H1 (cell line): ENCODE results near the gene COTL1. TPM values are rescaled to one million over a fixed set of nuclear protein-coding genes. Genes with fewer than 3 reads are reported as not detected.
A peak's percentile ranks its signal among the peaks of the same experiment; 100 is the strongest.

ENCODE experiments used
- CTCF ChIA-PET: fragments of 300-600 bp; sonication (Branson Sonifier 250); formaldehyde crosslinking; loops from one replicate; lab custom pipeline; 2021; ENCODE audit not compliant: partially characterized antibody; lab: Charles Lee
- POLR2A ChIA-PET: fragments of 300-600 bp; sonication (Branson Sonifier 250); formaldehyde crosslinking; loops from one replicate; lab custom pipeline; 2021; ENCODE audit warnings: inconsistent platforms; ENCODE audit not compliant: partially characterized antibody; lab: Charles Lee
- DNase-seq, 2 experiments: peaks; one replicate each; pipeline versions ENCODE4 v3.0.0 to v3.0.0-alpha.2; 2010 to 2022; ENCODE audit warnings: low spot score in 2 of 2, low read depth in 1 of 2, mixed read lengths in 1 of 2
- FAIRE-seq: peaks from 2 replicates; lab custom pipeline; 2011; peaks lifted over from hg19 to GRCh38; lab: Jason Lieb, UNC
- H2AFZ ChIP-seq: 2 replicates; pipeline ENCODE4 v1.8.1; 2012; ENCODE audit warnings: low read length, inconsistent platforms
- H2AK5ac ChIP-seq: 2 replicates; pipeline ENCODE4 v1.6.1; 2013; ENCODE audit warnings: low read depth, low read length
- H2BK120ac ChIP-seq: replicated peaks from 2 replicates; pipeline ENCODE3; 2013; ENCODE audit warnings: low read depth, low read length, inconsistent platforms
- H2BK12ac ChIP-seq: 2 replicates; pipeline ENCODE4 v1.6.1; 2013; ENCODE audit warnings: low read depth, low read length
- H2BK15ac ChIP-seq: 2 replicates; pipeline ENCODE4 v1.6.1; 2013; ENCODE audit warnings: low read length
- H2BK20ac ChIP-seq: 2 replicates; pipeline ENCODE4 v1.6.1; 2013; ENCODE audit warnings: low read length
- H2BK5ac ChIP-seq: 2 replicates; pipeline ENCODE4 v1.6.1; 2013; ENCODE audit warnings: low read depth, low read length
- H3K14ac ChIP-seq: 2 replicates; pipeline ENCODE4 v1.6.1; 2013; ENCODE audit warnings: inconsistent platforms; ENCODE audit not compliant: insufficient read length
- H3K18ac ChIP-seq: 2 replicates; pipeline ENCODE4 v1.6.1; 2013; ENCODE audit warnings: low read length; ENCODE audit errors: extremely low read depth
- H3K23ac ChIP-seq: 2 replicates; pipeline ENCODE4 v1.6.1; 2013; ENCODE audit warnings: inconsistent platforms; ENCODE audit not compliant: insufficient read length
- H3K23me2 ChIP-seq: 2 replicates; pipeline ENCODE4 v1.6.1; 2013; ENCODE audit warnings: low read depth, low read length
- H3K27ac ChIP-seq: 2 replicates; pipeline ENCODE4 v1.6.1; 2011; ENCODE audit warnings: low read depth, low read length, inconsistent platforms
- H3K27me3 ChIP-seq, 4 experiments: replicated peaks in 1 of 4; 1 replicate in 1 of 4; 2 replicates in 3 of 4; pipeline versions ENCODE4 v1.6.1 to v1.8.1; 2011 to 2013; ENCODE audit warnings: low read length in 3 of 4, mild to moderate bottlenecking in 3 of 4, inconsistent platforms in 2 of 4, mixed read lengths in 2 of 4, moderate library complexity in 1 of 4; ENCODE audit not compliant: control insufficient read depth in 3 of 4, insufficient read depth in 3 of 4; ENCODE audit errors: extremely low read depth in 1 of 4
- H3K36me3 ChIP-seq, 4 experiments: 2 replicates each; pipeline versions ENCODE4 v1.6.1 to v1.8.1; 2011 to 2013; ENCODE audit warnings: mild to moderate bottlenecking in 4 of 4, low read length in 3 of 4, moderate library complexity in 2 of 4, control low read depth in 1 of 4, inconsistent platforms in 1 of 4; ENCODE audit not compliant: insufficient read depth in 4 of 4, control insufficient read depth in 2 of 4
- H3K4ac ChIP-seq: replicated peaks from 2 replicates; pipeline ENCODE3; 2013; ENCODE audit warnings: low read length, low read depth, mixed read lengths, inconsistent platforms; ENCODE audit not compliant: insufficient read length
- H3K4me1 ChIP-seq, 4 experiments: replicated peaks in 1 of 4; 1 replicate in 1 of 4; 2 replicates in 3 of 4; pipeline versions ENCODE4 v1.6.1 to v1.8.1; 2011 to 2013; ENCODE audit warnings: low read length in 3 of 4, inconsistent platforms in 2 of 4, mixed read lengths in 1 of 4; ENCODE audit not compliant: insufficient read depth in 4 of 4, control insufficient read depth in 3 of 4
- H3K4me2 ChIP-seq, 2 experiments: 2 replicates each; pipeline versions ENCODE4 v1.6.1 to v1.8.1; 2011 to 2013; ENCODE audit warnings: low read depth in 2 of 2, low read length in 2 of 2, control low read depth in 1 of 2, inconsistent platforms in 1 of 2, mild to moderate bottlenecking in 1 of 2; ENCODE audit not compliant: insufficient read depth in 1 of 2
- H3K4me3 ChIP-seq, 4 experiments: fragments of 200-600, 300-600 bp in 1 of 4; sonication (generic), shearing (Covaris generic), sonication (Bioruptor Twin) in 1 of 4; 2 replicates each; pipeline versions ENCODE4 v1.5.1 to v1.8.1; 2011 to 2016; ENCODE audit warnings: low read length in 4 of 4, low read depth in 3 of 4, control low read depth in 2 of 4, inconsistent platforms in 2 of 4, mild to moderate bottlenecking in 2 of 4, mixed read lengths in 1 of 4, moderate library complexity in 1 of 4; ENCODE audit not compliant: insufficient read depth in 2 of 4; ENCODE audit errors: extremely low read depth in 1 of 4
- H3K56ac ChIP-seq: replicated peaks from 2 replicates; pipeline ENCODE3; 2013; ENCODE audit warnings: low read depth, mild to moderate bottlenecking, mixed read lengths, low read length, inconsistent platforms; ENCODE audit not compliant: insufficient read length
- H3K79me1 ChIP-seq: 2 replicates; pipeline ENCODE4 v1.6.1; 2013; ENCODE audit warnings: low read depth, low read length, control low read depth
- H3K79me2 ChIP-seq, 2 experiments: 2 replicates each; pipeline versions ENCODE4 v1.6.1 to v1.8.1; 2012 to 2013; ENCODE audit warnings: low read length in 2 of 2, mild to moderate bottlenecking in 2 of 2, inconsistent platforms in 1 of 2; ENCODE audit not compliant: insufficient read depth in 2 of 2, control insufficient read depth in 1 of 2
- H3K9ac ChIP-seq, 4 experiments: replicated peaks in 1 of 4; 1 replicate in 1 of 4; 2 replicates in 3 of 4; pipeline versions ENCODE4 v1.6.1 to v1.8.1; 2011 to 2013; ENCODE audit warnings: low read depth in 3 of 4, low read length in 3 of 4, control low read depth in 2 of 4, mild to moderate bottlenecking in 2 of 4, moderate library complexity in 2 of 4, inconsistent platforms in 1 of 4; ENCODE audit errors: extremely low read depth in 1 of 4
- H3K9me3 ChIP-seq, 2 experiments: 2 replicates each; pipeline versions ENCODE4 v1.6.1 to v1.8.1; 2012 to 2013; ENCODE audit warnings: mild to moderate bottlenecking in 2 of 2, moderate library complexity in 2 of 2, control low read depth in 1 of 2, inconsistent platforms in 1 of 2, low read depth in 1 of 2, low read length in 1 of 2, mixed read lengths in 1 of 2; ENCODE audit not compliant: insufficient read depth in 2 of 2
- H4K20me1 ChIP-seq, 2 experiments: replicated peaks in 1 of 2; 2 replicates each; pipeline versions ENCODE3 to v1.8.1; 2011 to 2013; ENCODE audit warnings: inconsistent platforms in 2 of 2, low read length in 2 of 2, mild to moderate bottlenecking in 1 of 2; ENCODE audit not compliant: insufficient read depth in 2 of 2, control insufficient read depth in 1 of 2
- H4K5ac ChIP-seq: 2 replicates; pipeline ENCODE4 v1.6.1; 2013; ENCODE audit warnings: low read length, low read depth, mixed read lengths, inconsistent platforms; ENCODE audit not compliant: insufficient read length
- H4K8ac ChIP-seq: 2 replicates; pipeline ENCODE4 v1.8.0; 2013; ENCODE audit warnings: mild to moderate bottlenecking, moderate library complexity, low read length, inconsistent platforms; ENCODE audit not compliant: insufficient read depth; ENCODE audit errors: extremely low read depth
- H4K91ac ChIP-seq: replicated peaks from 2 replicates; pipeline ENCODE3; 2013; ENCODE audit warnings: low read length, mixed read lengths, inconsistent platforms; ENCODE audit not compliant: insufficient read length
- ASH2L ChIP-seq: fragments of 200-600, 300-600 bp; sonication (generic); IDR thresholded peaks from one replicate; pipeline ENCODE4 v1.7.1; 2017; ENCODE audit warnings: low read length
- JUND ChIP-seq: IDR thresholded peaks from 2 replicates; pipeline ENCODE4 v1.6.1; 2011; ENCODE audit warnings: mild to moderate bottlenecking, improper control_type of control experiment, low read length
- RNF2 ChIP-seq: fragments of 200-900, 300-1000 bp; sonication (generic); IDR thresholded peaks from 2 replicates; pipeline ENCODE4 v1.7.1; 2016; ENCODE audit warnings: borderline replicate concordance, low read depth, mild to moderate bottlenecking, antibody characterized with exemption, low read length; ENCODE audit not compliant: poor library complexity, severe bottlenecking; ENCODE audit errors: missing control alignments
- WGBS, 2 experiments: shearing (Covaris generic) in 1 of 2; methylation state at CpG; one replicate each; pipeline versions ENCODE4 v1.1.6 to v1.1.7; 2013 to 2015; ENCODE audit warnings: low lambda C conversion rate in 2 of 2, mixed read lengths in 2 of 2, inconsistent platforms in 1 of 2, low coverage in 1 of 2, missing lambda C conversion rate in 1 of 2; ENCODE audit not compliant: insufficient replicate concordance in 2 of 2, insufficient coverage in 1 of 2, insufficient read length in 1 of 2; ENCODE audit errors: extremely low coverage in 1 of 2, missing lambda C conversion rate in 1 of 2; 5-methylcytosine and 5-hydroxymethylcytosine counted together
- polyA plus RNA-seq, 7 experiments: library from polyadenylated mRNA; depleted of rRNA in 3 of 7; stranded (reverse) in 5 of 7; unstranded in 2 of 7; fragments of >200 nt in 5 of 7; fragments of 200-250 nt in 2 of 7; gene quantifications; 1 replicate in 5 of 7; 2 replicates in 1 of 7; 4 replicates in 1 of 7; pipeline versions ENCODE4 v1.2.1 to v1.2.3, GENCODE V29; 2011 to 2013; ENCODE audit warnings: missing spikeins in 2 of 7, mixed read lengths in 2 of 7
- total RNA-seq: library from RNA; stranded (reverse); fragmentation: NEBNext Ultra II Directional; extraction: Animal tissue kit (Norgen Biotek cat#: 25700); gene quantifications from 2 replicates; pipeline ENCODE4 v1.2.1, GENCODE V29; 2021

The COTL1 gene
- total and polyA plus RNA-seq, 2 of the 8 experiments (the other 6 are each of a cell fraction or from before 2014, with no cell fraction given), result 59.2 to 183 TPM

- H2AFZ ChIP-seq, result no peak overlapping the region
- no peak overlapping the region for H3K27ac ChIP-seq
- FAIRE-seq (no peak), DNase-seq (no peak)
- CTCF ChIA-PET, result interaction anchor here (0.6 to 7.0 kb wide), 11 partner anchors 9 to 677 kb away, joined by 3 to 64 read pairs (median 4); no protein-coding TSS in a partner anchor
- H3K23ac ChIP-seq, result no peak overlapping the region
- H3K18ac ChIP-seq, result no peak overlapping the region
- no peak overlapping the region for H4K5ac ChIP-seq
- H3K9ac ChIP-seq, result no peak overlapping the region
- no peaks in the 10 kb centered on the region for H3K9me3 ChIP-seq
- peaks cover 0 to 5% of the 10 kb centered on the region in 2 experiments; a peak in 1 of 4 replicates for H3K79me2 ChIP-seq
- no peak overlapping the region for H3K56ac ChIP-seq
- H2BK15ac ChIP-seq, result no peak overlapping the region
- H3K14ac ChIP-seq, result no peak overlapping the region
- H4K20me1 ChIP-seq, result no peaks in the 10 kb centered on the region
- WGBS, 2 experiments, result 82% methylated on average over 22 of the region's 22 CpGs; no CpG with 5 or more reads in 1 of the 2 experiments
- H2AK5ac ChIP-seq, result no peak overlapping the region
- no peak overlapping the region for H3K4ac ChIP-seq
- no peak overlapping the region for H4K8ac ChIP-seq
- no peak overlapping the region for H2BK20ac ChIP-seq
- H2BK120ac ChIP-seq, result no peak overlapping the region
- no peak overlapping the region; the same call in 1 of the 2 replicates for H2BK5ac ChIP-seq
- 0 out of 4 replicates have a peak overlapping the region, but pooled peaks of 1 of the 2 experiments have one; percentile 7 for H3K4me2 ChIP-seq
- no peak overlapping the region for H3K4me3 ChIP-seq
- no peaks in the 10 kb centered on the region; the same call in 1 of the 2 replicates for H3K79me1 ChIP-seq
- POLR2A ChIA-PET, result interaction anchor here (1.0 to 1.4 kb wide), 3 partner anchors 17 to 51 kb away, joined by 3 read pairs; no protein-coding TSS in a partner anchor
- no peaks in the 10 kb centered on the region for H3K23me2 ChIP-seq
- no peak overlapping the region for H4K91ac ChIP-seq
- no peak overlapping the region for H2BK12ac ChIP-seq
- H3K27me3 ChIP-seq, result no peaks in the 10 kb centered on the region
- peaks cover 15 to 30% (median 26%) of the 10 kb centered on the region in 4 experiments for H3K4me1 ChIP-seq
- peaks cover 0 to 7% (median 0%) of the 10 kb centered on the region in 4 experiments; a peak in 2 of 8 replicates for H3K36me3 ChIP-seq
- TF ChIP-seq JUND (no peak), RNF2 (no peak), ASH2L (no peak)
These were observed 52.0 kb downstream of the COTL1 start for GRCh38 chr16:84565669-84566495.
